Measurements from ENCODE around the gene C1QTNF12.

Gene C1QTNF12

GRCh38 chr1:1210726-1211540, 35.6 kb downstream of the C1QTNF12 start:
- DNase-seq, result peak; percentile 37

DNA sequence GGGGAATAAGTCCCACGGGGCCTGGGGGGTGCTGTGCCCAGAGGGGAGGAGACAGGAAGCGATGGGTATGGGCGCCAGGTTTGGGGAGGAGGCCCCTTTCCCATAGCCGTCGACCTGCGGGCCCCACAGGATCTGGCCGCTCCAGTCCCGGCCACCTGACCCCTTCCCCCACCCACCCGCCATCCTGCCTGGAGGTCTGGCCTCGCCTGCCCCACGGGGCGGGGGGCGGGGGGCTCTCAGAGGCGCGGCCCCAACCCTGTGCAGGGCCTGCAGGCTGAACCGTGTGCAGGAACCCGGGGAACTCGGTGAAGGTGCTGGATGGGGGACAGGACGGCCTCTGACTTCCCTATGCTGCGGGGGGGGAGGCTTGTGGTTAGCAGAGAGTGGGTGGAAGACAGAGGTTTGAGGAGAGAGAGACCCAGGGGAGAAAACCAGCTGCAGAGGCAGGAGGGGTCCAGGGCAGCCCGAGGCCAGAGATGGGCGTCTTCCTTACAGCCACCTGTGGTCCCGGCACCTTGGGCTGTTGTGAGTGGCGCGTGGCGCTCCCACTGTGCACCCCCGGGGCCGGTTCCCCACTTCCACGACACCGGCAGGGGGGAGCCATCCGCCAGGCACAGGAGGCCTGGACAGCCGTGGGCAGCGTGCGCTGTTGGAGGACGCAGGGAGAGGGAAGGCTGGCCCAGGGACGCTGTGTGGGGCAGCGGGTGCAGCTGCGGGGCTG, 37.6 kb downstream of the C1QTNF12 start:
- peak; percentile 28 for DNase-seq

- no peak for DNase-seq
These were observed 39.0 kb downstream of the C1QTNF12 start for GRCh38 chr1:1207571-1207892.

- peak; percentile 64 for DNase-seq
These were observed 39.5 kb downstream of the C1QTNF12 start for GRCh38 chr1:1206966-1207531.

DNA sequence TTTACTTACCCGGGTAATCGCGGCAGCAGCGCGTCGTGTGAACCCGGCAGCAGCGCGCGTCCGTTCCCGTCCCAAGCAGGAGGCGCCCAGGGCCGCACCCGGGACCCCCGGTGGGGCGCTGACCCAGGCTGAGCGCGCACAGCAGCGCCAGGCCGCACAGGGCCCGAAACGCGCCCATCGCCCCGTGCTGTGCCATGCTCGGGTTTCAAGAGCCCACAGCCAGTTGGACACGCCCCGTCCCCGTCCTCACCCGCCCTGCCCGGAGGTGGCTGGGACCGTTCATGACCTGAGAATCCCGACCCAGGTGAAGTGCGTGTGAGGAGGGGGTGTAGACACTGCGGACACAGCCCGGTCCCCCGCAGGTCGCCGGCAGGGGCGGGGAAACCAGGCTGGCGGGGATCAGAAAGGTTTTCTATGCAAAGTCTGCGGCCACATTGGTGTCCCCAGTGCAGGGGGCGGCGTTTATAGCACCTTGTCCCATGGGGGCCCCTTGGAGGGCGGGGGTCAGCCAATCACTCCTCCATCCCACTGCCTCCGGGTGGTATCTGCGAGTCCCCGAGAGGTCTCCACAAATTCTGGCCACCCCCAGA, 40.1 kb downstream of the C1QTNF12 start, which contains the start of gene TNFRSF18:
Gene TNFRSF18 (minus strand): TSS at position 217 of the 590 bp plus-strand sequence. CDS start 21 bp downstream, at position 196.
- DNase-seq, result no peak

- peak; percentile 56 for DNase-seq
These were observed 40.6 kb downstream of the C1QTNF12 start for GRCh38 chr1:1205769-1206375.

DNA sequence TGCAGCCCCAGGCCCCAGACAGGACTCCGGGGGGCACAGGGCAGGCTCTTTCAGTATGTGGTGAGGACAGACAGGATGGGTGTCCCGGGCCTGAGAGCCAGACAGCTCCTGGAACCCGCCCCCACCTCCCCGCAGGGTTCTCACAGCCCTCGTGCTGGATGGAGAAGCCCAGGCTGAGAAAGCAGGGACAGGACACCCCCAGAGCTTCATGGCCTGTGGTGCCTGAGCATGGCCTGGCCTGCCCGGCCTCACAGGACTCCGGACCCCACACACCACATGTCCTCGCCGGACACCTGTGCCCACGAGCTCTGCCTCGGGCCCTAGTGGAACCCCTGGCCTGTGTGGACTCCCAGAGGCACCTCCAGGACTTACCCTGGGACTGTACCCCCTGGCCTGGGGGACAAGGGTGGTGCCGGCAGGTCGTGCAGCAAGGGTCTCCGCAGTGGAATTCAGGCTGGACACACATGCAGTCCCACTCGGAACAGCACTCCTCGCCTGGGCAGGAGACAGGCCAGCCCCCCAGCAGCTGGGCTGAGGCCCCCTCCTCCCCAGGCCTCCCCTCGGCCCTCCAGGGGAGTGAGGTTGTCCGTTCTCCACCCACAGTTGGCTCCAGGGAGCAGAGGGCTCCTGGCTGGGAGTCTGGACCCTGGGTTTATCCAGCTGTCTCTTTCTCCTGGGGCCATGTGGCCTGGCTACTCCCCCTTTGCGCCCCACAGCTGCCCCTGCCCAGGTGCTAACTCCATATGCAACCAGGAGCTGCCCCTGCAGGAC, 41.3 kb downstream of the C1QTNF12 start:
- DNase-seq, result no peak

DNA sequence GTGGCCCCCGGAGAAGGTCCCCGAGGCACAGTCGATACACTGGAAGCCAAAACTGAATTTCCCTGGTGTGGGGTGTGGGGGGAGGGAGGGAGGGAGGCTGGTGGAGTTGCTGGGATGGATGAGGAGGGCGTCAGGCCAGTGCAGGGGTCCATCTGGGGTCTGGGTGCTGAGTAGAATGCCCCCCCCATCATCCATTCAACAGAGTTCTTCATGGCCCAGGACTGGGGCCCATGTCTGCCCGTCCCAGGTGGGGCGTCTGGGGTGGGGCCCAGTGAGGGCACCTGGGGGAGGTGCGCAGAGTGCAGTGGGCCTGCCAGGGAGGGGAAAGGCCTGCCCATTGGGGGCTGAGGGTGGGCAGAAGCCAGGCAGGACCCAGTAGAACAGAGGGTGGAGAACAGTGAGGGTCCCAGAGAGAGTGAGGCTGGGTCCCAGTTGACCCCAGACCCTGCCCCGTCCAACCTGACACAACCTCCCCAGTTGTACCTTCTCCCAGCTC, 42.0 kb downstream of the C1QTNF12 start:
- DNase-seq, result no peak

GRCh38 chr1:1203561-1204424, 42.7 kb downstream of the C1QTNF12 start:
- DNase-seq, result no peak

GRCh38 chr1:1202831-1203560, 43.5 kb downstream of the C1QTNF12 start:
- DNase-seq, result no peak

GRCh38 chr1:1200876-1201810, 45.4 kb downstream of the C1QTNF12 start:
- DNase-seq, result no peak

DNA sequence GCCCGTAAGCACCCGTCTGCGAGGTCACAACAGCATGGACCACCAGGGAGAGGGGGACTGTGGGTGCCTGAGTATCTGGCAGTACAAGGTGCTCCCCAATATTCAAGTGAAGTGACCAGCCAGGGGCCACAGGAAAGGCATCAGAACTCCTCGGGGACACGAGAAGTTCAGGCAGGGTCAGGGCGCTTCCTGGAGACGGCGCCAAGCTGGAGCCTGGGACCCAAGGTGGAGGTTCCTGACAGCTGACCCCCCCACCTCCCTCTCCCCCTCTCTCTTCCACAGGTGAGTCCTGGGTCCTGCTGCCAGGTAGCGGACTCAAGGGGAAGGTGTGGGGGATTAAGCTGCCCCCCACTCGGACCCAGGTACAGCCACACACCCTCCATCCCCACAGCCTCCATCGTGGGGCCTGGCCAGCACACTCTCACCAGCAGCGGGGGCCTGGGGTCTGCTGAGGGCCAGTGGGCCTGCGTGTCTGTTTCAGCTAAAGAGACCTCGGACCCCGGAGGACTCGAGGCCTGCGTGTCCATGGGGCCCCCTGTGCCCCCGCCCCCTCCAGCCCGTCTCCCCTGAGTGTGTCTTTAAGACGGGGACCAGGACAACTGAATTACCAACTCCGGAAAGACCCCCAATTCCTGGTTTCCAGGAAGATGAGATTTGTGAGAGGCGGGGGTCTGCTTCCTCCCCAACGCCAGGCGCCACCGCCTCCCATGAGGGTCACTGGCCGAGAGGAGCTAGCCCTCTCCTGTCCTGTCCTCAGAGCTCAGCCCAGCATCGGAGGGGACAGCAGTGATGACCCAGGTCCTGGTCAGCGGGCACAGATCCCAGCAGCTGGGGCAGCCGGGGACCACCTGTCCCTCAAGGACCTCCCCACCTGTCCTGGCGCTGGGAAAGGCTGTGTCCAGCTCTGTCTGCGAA, 46.3 kb downstream of the C1QTNF12 start:
- no peak for DNase-seq

GRCh38 chr1:1199141-1199960, 47.2 kb downstream of the C1QTNF12 start:
- no peak for DNase-seq

DNA sequence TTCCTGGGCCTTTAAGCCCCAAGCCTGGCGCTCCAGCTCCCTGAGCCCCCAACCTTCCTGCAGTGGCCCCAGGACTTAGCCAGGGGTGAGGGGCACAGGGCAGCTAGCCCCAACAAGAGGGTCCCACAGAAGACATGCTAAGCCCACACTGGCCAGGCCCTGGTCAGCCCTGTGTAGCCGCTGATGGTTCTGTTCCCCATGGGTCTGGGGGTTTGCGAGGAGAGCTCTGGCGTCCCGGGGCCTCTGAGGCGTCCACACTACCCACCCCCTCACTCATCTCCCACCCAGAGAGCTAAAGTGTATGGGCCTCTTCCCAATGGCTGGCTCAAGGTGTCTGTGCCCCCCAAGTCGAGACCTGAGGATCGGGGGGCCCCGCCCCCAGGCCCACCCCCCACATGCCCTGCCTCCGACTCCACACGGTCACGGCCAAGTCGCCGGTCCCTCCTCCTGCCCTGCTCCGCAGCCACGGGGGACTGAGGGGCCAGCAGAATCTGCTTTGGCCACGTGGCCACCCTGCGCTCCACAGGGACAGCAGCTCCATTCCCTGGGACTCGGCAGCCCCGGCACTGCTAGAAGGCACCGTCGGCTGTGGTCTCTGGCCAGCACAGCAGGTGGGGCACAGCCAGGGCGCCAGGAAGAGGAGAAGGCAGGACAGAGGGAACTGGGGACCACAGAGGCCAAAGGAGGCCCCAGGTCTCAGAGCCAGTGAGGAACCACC, 47.9 kb downstream of the C1QTNF12 start:
- DNase-seq, result no peak

GRCh38 chr1:1197551-1198422, 48.7 kb downstream of the C1QTNF12 start:
- DNase-seq, result no peak

DNA sequence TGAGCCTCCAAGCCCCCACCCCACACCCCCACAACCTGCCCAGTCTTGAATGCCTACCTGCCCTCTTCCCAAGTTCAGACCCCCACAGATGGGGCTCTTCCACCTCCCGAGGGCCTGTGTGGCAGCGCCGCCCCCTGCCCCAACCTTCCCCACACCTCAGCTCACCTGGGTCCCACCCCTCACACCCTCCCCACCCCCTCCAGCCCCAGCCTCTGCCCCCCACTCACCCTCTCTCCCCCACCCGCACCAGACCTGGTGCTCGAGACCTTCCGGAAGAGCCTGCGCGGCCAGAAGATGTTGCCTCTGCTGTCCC, 49.4 kb downstream of the C1QTNF12 start:
- no peak for DNase-seq
